K562 (cell line): ENCODE data around the gene UBE2H. TPM values are rescaled to one million over a fixed set of nuclear protein-coding genes. Genes with fewer than 3 reads are reported as not detected.

ENCODE experiments used
- ATAC-seq: fragments of 200-7000 bp; cut with Tn5 transposase; 3 replicates; pipeline ENCODE4 v1.9.1; 2020; ENCODE audit warnings: moderate library complexity
- BruUV-seq: library from RNA; stranded (reverse); fragments of 400-500 nt; replicated peaks from 2 replicates; lab custom pipeline; 2021; lab: Mats Ljungman, UMichigan
- CTCF ChIA-PET: fragments of 300-600 bp; formaldehyde crosslinking; extraction: SDS; loops from one replicate; lab custom pipeline; 2021; ENCODE audit warnings: low intra/inter-chr PET ratio; lab: Yijun Ruan, JAX
- POLR2A ChIA-PET: fragments of 300-600, 350-650 bp; sonication (Branson Sonifier 250); formaldehyde crosslinking; extraction: SDS; loops from one replicate; lab custom pipeline; 2021; ENCODE audit warnings: antibody characterized with exemption, inconsistent platforms; lab: Yijun Ruan, JAX
- DNase-seq, 4 experiments: peaks; one replicate each; pipeline versions ENCODE4 v3.0.0 to v3.0.0-alpha.2; 2011 to 2018; ENCODE audit warnings: low spot score in 3 of 4, mixed read lengths in 3 of 4; ENCODE audit errors: extremely low read depth in 1 of 4
- FAIRE-seq: peaks from 2 replicates; lab custom pipeline; 2011; peaks lifted over from hg19 to GRCh38; lab: Jason Lieb, UNC
- H2AFZ ChIP-seq: 2 replicates; pipeline ENCODE4 v1.6.0; 2011; ENCODE audit warnings: low read depth, low read length, control low read depth, inconsistent platforms
- H3K27ac ChIP-seq: fragments of 200-600 bp; 3 replicates; pipeline ENCODE4 v1.8.0; 2011; ENCODE audit warnings: low read depth, mild to moderate bottlenecking, control low read depth, inconsistent platforms, low read length, moderate library complexity, mixed read lengths; ENCODE audit errors: extremely low read depth
- H3K27me3 ChIP-seq, 2 experiments: fragments of 300-600 bp in 1 of 2; 2 replicates in 1 of 2; 3 replicates in 1 of 2; pipeline versions ENCODE4 v1.6.0 to v1.8.0; 2011; ENCODE audit warnings: inconsistent platforms in 2 of 2, low read length in 2 of 2, mild to moderate bottlenecking in 1 of 2, mixed read lengths in 1 of 2, moderate library complexity in 1 of 2; ENCODE audit not compliant: control insufficient read depth in 2 of 2, insufficient read depth in 2 of 2
- H3K36me3 ChIP-seq: fragments of 300-600 bp; 3 replicates; pipeline ENCODE4 v1.8.0; 2011; ENCODE audit warnings: mild to moderate bottlenecking, low read length, inconsistent platforms; ENCODE audit not compliant: control insufficient read depth, insufficient read depth
- H3K4me1 ChIP-seq, 2 experiments: fragments of 200-600 bp in 1 of 2; replicated peaks in 1 of 2; 2 replicates in 1 of 2; 3 replicates in 1 of 2; pipeline versions ENCODE4 v1.5.1 to v1.8.0; 2011; ENCODE audit warnings: inconsistent platforms in 2 of 2, low read length in 2 of 2, mild to moderate bottlenecking in 1 of 2, mixed read lengths in 1 of 2, moderate library complexity in 1 of 2; ENCODE audit not compliant: control insufficient read depth in 2 of 2, insufficient read depth in 2 of 2
- H3K4me2 ChIP-seq: 2 replicates; pipeline ENCODE4 v1.6.1; 2011; ENCODE audit warnings: low read length, control low read depth, inconsistent platforms, mixed read lengths; ENCODE audit not compliant: insufficient read depth
- H3K4me3 ChIP-seq: fragments of 200-600 bp; sonication (generic), shearing (Covaris generic); 2 replicates; pipeline ENCODE4 v1.5.1; 2016; ENCODE audit warnings: control low read depth, inconsistent platforms
- H3K79me2 ChIP-seq: fragments of 200-600 bp; 3 replicates; pipeline ENCODE4 v1.8.0; 2011; ENCODE audit warnings: low read length, inconsistent platforms; ENCODE audit not compliant: control insufficient read depth, insufficient read depth
- H3K9ac ChIP-seq, 2 experiments: 2 replicates each; pipeline versions ENCODE4 v1.6.0 to v1.6.1; 2011; ENCODE audit warnings: low read depth in 2 of 2, low read length in 2 of 2, control low read depth in 1 of 2, inconsistent platforms in 1 of 2, mild to moderate bottlenecking in 1 of 2, mixed read lengths in 1 of 2; ENCODE audit not compliant: insufficient read depth in 1 of 2
- H3K9me1 ChIP-seq: one replicate; pipeline ENCODE4 v1.6.0; 2011; ENCODE audit warnings: inconsistent platforms, mild to moderate bottlenecking, low read length, moderate library complexity; ENCODE audit not compliant: control insufficient read depth, insufficient read depth
- H3K9me3 ChIP-seq: replicated peaks from 2 replicates; pipeline ENCODE4 v1.5.1; 2011; ENCODE audit warnings: low read depth, low read length, inconsistent platforms; ENCODE audit not compliant: control insufficient read depth, insufficient read depth
- H4K20me1 ChIP-seq: replicated peaks from 2 replicates; pipeline ENCODE4 v1.6.1; 2011; ENCODE audit warnings: low read length, inconsistent platforms, mixed read lengths; ENCODE audit not compliant: control insufficient read depth, insufficient read depth
- ARID1B ChIP-seq: fragments of 450-650 bp; IDR thresholded peaks from 2 replicates; pipeline ENCODE4 v1.6.1; 2016; ENCODE audit warnings: antibody characterized with exemption, mild to moderate bottlenecking, inconsistent platforms
- BCLAF1 ChIP-seq, 2 experiments: fragments of 450-650 bp in 1 of 2; IDR thresholded peaks; 2 replicates each; pipeline ENCODE4 v1.6.1; 2011 to 2017; ENCODE audit warnings: low read depth in 2 of 2, antibody characterized with exemption in 1 of 2, borderline replicate concordance in 1 of 2, low read length in 1 of 2, mild to moderate bottlenecking in 1 of 2, mixed read lengths in 1 of 2; ENCODE audit not compliant: control insufficient read depth in 1 of 2
- BRD4 ChIP-seq: fragments of 200-600 bp; sonication (generic); IDR thresholded peaks from 2 replicates; pipeline ENCODE4 v1.6.1; 2017; ENCODE audit warnings: inconsistent platforms
- FOXO4 ChIP-seq: fragments of 450-650 bp; formaldehyde crosslinking; IDR thresholded peaks from 2 replicates; pipeline ENCODE4 v1.4.0; 2020; ENCODE audit warnings: mild to moderate bottlenecking, moderate library complexity
- HINFP ChIP-seq: fragments of 450-650 bp; conservative IDR thresholded peaks from 2 replicates; pipeline ENCODE4 v1.6.1; 2016; ENCODE audit warnings: missing genetic modification characterization, low read depth, mild to moderate bottlenecking, control low read depth, missing compliant biosample characterization
- MAFK ChIP-seq: IDR thresholded peaks from 2 replicates; pipeline ENCODE4 v1.6.1; 2011; ENCODE audit warnings: low read length, improper control_type of control experiment
- MTA2 ChIP-seq: fragments of 450-650 bp; IDR thresholded peaks from 2 replicates; pipeline ENCODE4 v1.6.1; 2016; ENCODE audit warnings: low read depth
- NKRF ChIP-seq: fragments of 450-650 bp; IDR thresholded peaks from 2 replicates; pipeline ENCODE4 v1.6.1; 2016; ENCODE audit warnings: borderline replicate concordance
- RNF2 ChIP-seq: sonication (generic); IDR thresholded peaks from 2 replicates; pipeline ENCODE4 v1.6.1; 2016
- SMAD4 ChIP-seq: fragments of 250-450 bp; sonication (Bioruptor Pico); conservative IDR thresholded peaks from 2 replicates; pipeline ENCODE4 v1.8.0; 2021; ENCODE audit warnings: inconsistent platforms, mild to moderate bottlenecking, moderate library complexity
- TCF15 ChIP-seq: fragments of 250-450 bp; sonication (Bioruptor Pico); IDR thresholded peaks from 2 replicates; pipeline ENCODE4 v1.8.0; 2022; ENCODE audit warnings: moderate library complexity, mild to moderate bottlenecking, inconsistent platforms
- ZBED1 ChIP-seq: IDR thresholded peaks from 2 replicates; pipeline ENCODE4 v1.6.1; 2014
- ZKSCAN3 ChIP-seq: fragments of 250-450 bp; sonication (Bioruptor Pico); IDR thresholded peaks from 2 replicates; pipeline ENCODE4 v1.4.0; 2020
- ZNF507 ChIP-seq: conservative IDR thresholded peaks from 2 replicates; pipeline ENCODE4 v1.6.1; 2017; ENCODE audit warnings: missing genetic modification characterization, missing compliant biosample characterization
- WGBS: fragments of 100-300 bp; shearing (Covaris generic); methylation state at CpG from one replicate; pipeline ENCODE4 v1.1.6; 2016; ENCODE audit warnings: low coverage, mixed read lengths; ENCODE audit not compliant: insufficient coverage; ENCODE audit errors: missing lambda C conversion rate; 5-methylcytosine and 5-hydroxymethylcytosine counted together
- in situ Hi-C: fragments of 300-500 bp; cut with MboI; formaldehyde crosslinking; loops from 4 replicates; pipeline ENCODE4 v1.15.0; 2018; ENCODE audit warnings: inconsistent platforms, mixed read lengths
- intact Hi-C: fragments of 100-400 bp; cut with micrococcal nuclease; formaldehyde crosslinking; loops from 2 replicates; pipeline ENCODE4 v1.14.2; 2022
- polyA plus RNA-seq, 8 experiments: library from polyadenylated mRNA; depleted of rRNA in 4 of 8; stranded (reverse) in 5 of 8; unstranded in 3 of 8; fragments of >200 nt; fragmentation: Nextera tagmentation in 2 of 8; fragmentation: Illumina TruSeq in 1 of 8; extraction: Ambion mirVana in 2 of 8; extraction: Trizol in 1 of 8; gene quantifications; 2 replicates each; pipeline versions ENCODE4 v1.2.1 to v1.2.3, GENCODE V29; 2011 to 2014; ENCODE audit warnings: inconsistent platforms in 1 of 8, missing spikeins in 1 of 8
- total RNA-seq, 7 experiments: library from RNA; depleted of rRNA in 6 of 7; stranded (reverse); fragments of >200 nt in 6 of 7; fragmentation: Illumina TruSeq in 2 of 7; extraction: Trizol in 2 of 7; gene quantifications; 2 replicates each; pipeline versions ENCODE4 v1.2.1 to v1.2.3, GENCODE V29; 2011 to 2021; ENCODE audit warnings: low replicate concordance in 1 of 7

UBE2H gene
- total and polyA plus RNA-seq, 9 of the 15 experiments (the other 6 are each of a cell fraction or from before 2014, with no cell fraction given): 6.3 to 33.0 (median 13.3) TPM

GRCh38 chr7:129784437-129784782 is 168.3 kb downstream of the UBE2H start:
- ChIA-PET POLR2A (interaction anchor here (1.1 to 2.2 kb wide), 3 partner anchors 14 to 17 kb away, joined by 3 to 6 read pairs (median 4); no protein-coding TSS in a partner anchor), CTCF (no interaction called here)
- Histone ChIP-seq H3K4me3 (no peak overlapping the region), H3K27ac (no peak overlapping the region), H3K4me2 (no peak overlapping the region), H3K9ac (no peak overlapping the region), H3K9me1 (no peaks in the 10 kb centered on the region), H3K36me3 (no peaks in the 10 kb centered on the region), H2AFZ (no peak overlapping the region), H3K4me1 (peaks cover 8 to 56% of the 10 kb centered on the region in 2 experiments; a peak in 3 of 5 replicates), H4K20me1 (no peaks in the 10 kb centered on the region), H3K79me2 (peaks cover under 1% of the 10 kb centered on the region; the same call in 1 of the 3 replicates), H3K27me3 (no peaks in the 10 kb centered on the region), H3K9me3 (no peaks in the 10 kb centered on the region)
- no peak for ATAC-seq
- WGBS: 90% methylated on average over 25 of the region's 25 CpGs
- intact Hi-C loops (no loop called here), in situ Hi-C loops (no loop called here)
- FAIRE-seq: no peak
- BruUV-seq: no TSS peak
- no peak for DNase-seq
- TF ChIP-seq TCF15 (CRISPR knock-in tag) (no peak), FOXO4 (CRISPR knock-in tag) (no peak), SMAD4 (no peak), MAFK (no peak), ZBED1 (no peak), BRD4 (no peak), HINFP (no peak), ZKSCAN3 (CRISPR knock-in tag) (no peak), MTA2 (no peak), BCLAF1 (IDR thresholded peaks at IDR 0.05; ENCODE audit: borderline replicate concordance in 1 of 2, control insufficient read depth in 1 of 2, low read depth in 2 of 2, low read length in 1 of 2) (no peak), NKRF (no peak), ZNF507 (tag) (no peak), RNF2 (no peak), ARID1B (no peak)
